Endothelial cell of umbilical vein (primary cell): ENCODE data around the gene ACOT2. TPM values are rescaled to one million over a fixed set of nuclear protein-coding genes. Genes with fewer than 3 reads are reported as not detected.

Source experiments
- BruUV-seq: library from RNA; stranded (reverse); fragments of 400-500 nt; replicated peaks from 2 replicates; lab custom pipeline; 2021; lab: Mats Ljungman, UMichigan
- CTCF ChIA-PET: fragments of 300-600, 350-600 bp; sonication (Branson Sonifier 250); formaldehyde crosslinking; loops from one replicate; lab custom pipeline; 2021; ENCODE audit warnings: antibody characterized with exemption, inconsistent platforms; lab: Charles Lee
- POLR2A ChIA-PET: fragments of 300-600, 350-600 bp; sonication (Branson Sonifier 250); formaldehyde crosslinking; loops from one replicate; lab custom pipeline; 2021; ENCODE audit warnings: antibody characterized with exemption, inconsistent platforms; lab: Charles Lee
- DNase-seq: peaks from one replicate; pipeline ENCODE4 v3.0.0-alpha.2; 2011; ENCODE audit warnings: low read depth, low spot score
- FAIRE-seq: peaks from 2 replicates; lab custom pipeline; 2011; peaks lifted over from hg19 to GRCh38; lab: Jason Lieb, UNC
- H2AFZ ChIP-seq: 2 replicates; pipeline ENCODE4 v1.6.0; 2012; ENCODE audit warnings: low read depth, low read length, control low read depth, inconsistent platforms
- H3K27ac ChIP-seq: 2 replicates; pipeline ENCODE4 v1.5.1; 2011; ENCODE audit warnings: low read depth, mild to moderate bottlenecking, control low read depth, low read length, moderate library complexity; ENCODE audit not compliant: insufficient read depth
- H3K27me3 ChIP-seq, 2 experiments: 2 replicates each; pipeline versions ENCODE4 v1.6.0 to v1.6.1; 2011; ENCODE audit warnings: low read length in 2 of 2, mixed read lengths in 1 of 2; ENCODE audit not compliant: control insufficient read depth in 2 of 2, insufficient read depth in 2 of 2
- H3K36me3 ChIP-seq, 2 experiments: 2 replicates in 1 of 2; 3 replicates in 1 of 2; pipeline ENCODE4 v1.5.1; 2011; ENCODE audit warnings: low read length in 2 of 2, mild to moderate bottlenecking in 1 of 2, moderate library complexity in 1 of 2; ENCODE audit not compliant: control insufficient read depth in 2 of 2, insufficient read depth in 2 of 2; ENCODE audit errors: extremely low read depth in 1 of 2
- H3K4me1 ChIP-seq: 3 replicates; pipeline ENCODE4 v1.5.1; 2011; ENCODE audit warnings: mild to moderate bottlenecking, low read length; ENCODE audit not compliant: control insufficient read depth, insufficient read depth; ENCODE audit errors: extremely low read depth
- H3K4me2 ChIP-seq: 2 replicates; pipeline ENCODE4 v1.6.1; 2011; ENCODE audit warnings: low read length, control low read depth, mixed read lengths; ENCODE audit not compliant: insufficient read depth
- H3K4me3 ChIP-seq, 3 experiments: fragments of 200-600 bp in 1 of 3; sonication (generic), shearing (Covaris generic) in 1 of 3; replicated peaks in 1 of 3; 2 replicates each; pipeline ENCODE4 v1.5.1; 2011 to 2016; ENCODE audit warnings: control low read depth in 3 of 3, low read length in 3 of 3, mild to moderate bottlenecking in 2 of 3, inconsistent platforms in 1 of 3, low read depth in 1 of 3, moderate library complexity in 1 of 3; ENCODE audit not compliant: insufficient read depth in 1 of 3
- H3K79me2 ChIP-seq: 2 replicates; pipeline ENCODE4 v1.6.0; 2012; ENCODE audit warnings: low read length, inconsistent platforms; ENCODE audit not compliant: control insufficient read depth, insufficient read depth
- H3K9ac ChIP-seq: replicated peaks from 2 replicates; pipeline ENCODE3; 2011; ENCODE audit warnings: low read length, control low read depth; ENCODE audit not compliant: insufficient read depth; ENCODE audit errors: extremely low read depth
- H3K9me1 ChIP-seq: replicated peaks from 3 replicates; pipeline ENCODE4 v1.6.0; 2011; ENCODE audit warnings: mild to moderate bottlenecking, low read length; ENCODE audit not compliant: control insufficient read depth, insufficient read depth; ENCODE audit errors: extremely low read depth
- H3K9me3 ChIP-seq: replicated peaks from 2 replicates; pipeline ENCODE4 v1.5.1; 2012; ENCODE audit warnings: low read length, inconsistent platforms; ENCODE audit not compliant: control insufficient read depth, insufficient read depth
- H4K20me1 ChIP-seq: replicated peaks from 2 replicates; pipeline ENCODE3; 2011; ENCODE audit warnings: mild to moderate bottlenecking, low read length; ENCODE audit not compliant: control insufficient read depth, insufficient read depth; ENCODE audit errors: extremely low read depth
- EZH2 ChIP-seq: IDR thresholded peaks from 2 replicates; pipeline ENCODE4 v1.6.1; 2012; ENCODE audit warnings: borderline replicate concordance, low read depth, mild to moderate bottlenecking, moderate library complexity, low read length, inconsistent platforms; ENCODE audit not compliant: severe bottlenecking
- FOS ChIP-seq: IDR thresholded peaks from 2 replicates; pipeline ENCODE4 v1.6.1; 2011; ENCODE audit warnings: mild to moderate bottlenecking, low read length, moderate library complexity, borderline replicate concordance; ENCODE audit not compliant: insufficient read depth
- GATA2 ChIP-seq: IDR thresholded peaks from 2 replicates; pipeline ENCODE4 v1.7.0; 2011; ENCODE audit warnings: low read depth, mild to moderate bottlenecking, moderate library complexity, mixed read lengths, low read length; ENCODE audit not compliant: insufficient read length, insufficient read depth
- JUN ChIP-seq: IDR thresholded peaks from 2 replicates; pipeline ENCODE4 v1.6.1; 2011; ENCODE audit warnings: borderline replicate concordance, low read depth; ENCODE audit not compliant: insufficient read length, insufficient read depth
- MYC ChIP-seq: IDR thresholded peaks from one replicate; pipeline ENCODE4 v1.6.1; 2011; ENCODE audit warnings: mild to moderate bottlenecking, low read depth, low read length
- POLR2A ChIP-seq: IDR thresholded peaks from 2 replicates; pipeline ENCODE4 v1.6.1; 2012; ENCODE audit warnings: low read depth, mild to moderate bottlenecking, control low read depth, low read length
- POLR2AphosphoS5 ChIP-seq: IDR thresholded peaks from 2 replicates; pipeline ENCODE4 v1.6.1; 2012; ENCODE audit warnings: low read depth, mild to moderate bottlenecking, control low read depth, low read length, moderate library complexity; ENCODE audit not compliant: insufficient read depth
- dilution Hi-C: fragments of 300-500 bp; cut with MboI; formaldehyde crosslinking; loops from one replicate; pipeline ENCODE4 v1.15.0; 2019; ENCODE audit warnings: low sequenced_read_pairs; ENCODE audit not compliant: extremely low pct_ligation_motif_present
- intact Hi-C: fragments of 100-400 bp; cut with micrococcal nuclease; formaldehyde crosslinking; loops from one replicate; pipeline ENCODE4 v1.10.0; 2022
- polyA plus RNA-seq, 4 experiments: library from polyadenylated mRNA; depleted of rRNA in 3 of 4; stranded (reverse) in 3 of 4; unstranded in 1 of 4; fragments of >200 nt; gene quantifications; 2 replicates each; pipeline versions ENCODE4 v1.2.1 to v1.2.3, GENCODE V29; 2011 to 2012; ENCODE audit warnings: missing spikeins in 1 of 4
- total RNA-seq: library from RNA; stranded (reverse); gene quantifications from 2 replicates; pipeline ENCODE4 v1.2.3, GENCODE V29; 2021
- TF ChIP-seq, protein P1 (sequence below): IDR thresholded peaks from 2 replicates; pipeline ENCODE4 v1.6.1; 2011; ENCODE audit not compliant: insufficient read depth, insufficient read length
- TF ChIP-seq, protein P2 (sequence below), 2 donors: IDR thresholded peaks; 1 replicate in 1 of 2; 2 replicates in 1 of 2; pipeline ENCODE4 v1.5.1; 2011; ENCODE audit warnings: low read length in 2 of 2, mild to moderate bottlenecking in 2 of 2, moderate library complexity in 2 of 2, control low read depth in 1 of 2, inconsistent platforms in 1 of 2, low read depth in 1 of 2; ENCODE audit not compliant: insufficient read depth in 1 of 2; ENCODE audit errors: extremely low read depth in 1 of 2

The ACOT2 gene
- total and polyA plus RNA-seq, 2 donors (not counting 3 experiments of a cell fraction or from before 2014, with no cell fraction given), result 28.8 to 34.6 TPM

DNA sequence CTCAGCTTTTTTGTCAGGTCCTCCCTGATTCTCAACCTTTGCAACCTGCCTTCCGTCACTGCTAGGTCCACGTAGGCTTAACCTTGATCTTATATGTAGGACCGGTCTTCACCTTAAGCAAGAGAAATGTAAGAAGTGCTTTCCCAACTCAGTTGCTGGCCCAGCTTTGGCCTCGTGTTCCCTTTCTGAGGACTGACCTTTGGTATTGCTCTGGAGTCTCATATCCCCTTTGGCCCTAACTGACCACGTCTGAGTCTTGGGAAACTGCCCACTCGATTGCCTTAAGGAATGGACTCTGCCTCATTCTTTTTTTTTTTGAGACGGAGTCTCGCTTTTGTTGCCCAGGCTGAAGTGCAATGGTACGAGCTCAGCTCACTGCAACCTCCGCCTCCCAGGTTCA lies 51.3 kb downstream of the ACOT2 start:
- dilution Hi-C loops (no loop called here), intact Hi-C loops (no loop called here)
- Histone ChIP-seq H3K36me3 (no peaks in the 10 kb centered on the region), H3K27me3 (peaks cover 0 to 2% of the 10 kb centered on the region in 2 experiments), H3K4me2 (no peak overlapping the region), H3K27ac (no peak overlapping the region), H3K4me1 (no peaks in the 10 kb centered on the region), H3K4me3 (no peak overlapping the region), H3K9me3 (no peaks in the 10 kb centered on the region), H3K79me2 (no peaks in the 10 kb centered on the region), H3K9ac (no peak overlapping the region), H3K9me1 (no peaks in the 10 kb centered on the region), H4K20me1 (no peaks in the 10 kb centered on the region), H2AFZ (no peak overlapping the region)
- BruUV-seq, result no TSS peak
- TF ChIP-seq, protein P1, sequence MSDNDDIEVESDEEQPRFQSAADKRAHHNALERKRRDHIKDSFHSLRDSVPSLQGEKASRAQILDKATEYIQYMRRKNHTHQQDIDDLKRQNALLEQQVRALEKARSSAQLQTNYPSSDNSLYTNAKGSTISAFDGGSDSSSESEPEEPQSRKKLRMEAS, result no peak
- no peak for TF ChIP-seq POLR2AphosphoS5
- TF ChIP-seq EZH2, result no peak
- no peak for TF ChIP-seq POLR2A
- TF ChIP-seq MYC, result no peak
- TF ChIP-seq, protein P2, sequence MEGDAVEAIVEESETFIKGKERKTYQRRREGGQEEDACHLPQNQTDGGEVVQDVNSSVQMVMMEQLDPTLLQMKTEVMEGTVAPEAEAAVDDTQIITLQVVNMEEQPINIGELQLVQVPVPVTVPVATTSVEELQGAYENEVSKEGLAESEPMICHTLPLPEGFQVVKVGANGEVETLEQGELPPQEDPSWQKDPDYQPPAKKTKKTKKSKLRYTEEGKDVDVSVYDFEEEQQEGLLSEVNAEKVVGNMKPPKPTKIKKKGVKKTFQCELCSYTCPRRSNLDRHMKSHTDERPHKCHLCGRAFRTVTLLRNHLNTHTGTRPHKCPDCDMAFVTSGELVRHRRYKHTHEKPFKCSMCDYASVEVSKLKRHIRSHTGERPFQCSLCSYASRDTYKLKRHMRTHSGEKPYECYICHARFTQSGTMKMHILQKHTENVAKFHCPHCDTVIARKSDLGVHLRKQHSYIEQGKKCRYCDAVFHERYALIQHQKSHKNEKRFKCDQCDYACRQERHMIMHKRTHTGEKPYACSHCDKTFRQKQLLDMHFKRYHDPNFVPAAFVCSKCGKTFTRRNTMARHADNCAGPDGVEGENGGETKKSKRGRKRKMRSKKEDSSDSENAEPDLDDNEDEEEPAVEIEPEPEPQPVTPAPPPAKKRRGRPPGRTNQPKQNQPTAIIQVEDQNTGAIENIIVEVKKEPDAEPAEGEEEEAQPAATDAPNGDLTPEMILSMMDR (IDR thresholded peaks at IDR 0.05; ENCODE audit: extremely low read depth in 1 of 2, insufficient read depth in 1 of 2, low read depth in 1 of 2, low read length in 2 of 2), result no peak
- no peak for TF ChIP-seq JUN
- TF ChIP-seq FOS, result no peak
- TF ChIP-seq GATA2, result no peak
- POLR2A ChIA-PET, result no interaction called here
- CTCF ChIA-PET, result interaction anchor here (2.2 kb wide), 1 partner anchor 13 kb away, joined by 8 read pairs; no protein-coding TSS in a partner anchor
- DNase-seq (no peak), FAIRE-seq (no peak)
